HepG2 (cell line): Measurements from ENCODE around the gene TOMM20. TPM values are rescaled to one million over a fixed set of nuclear protein-coding genes. Genes with fewer than 3 reads are reported as not detected.

Source experiments
- ATRX ChIP-seq: sonication (generic); formaldehyde crosslinking; IDR thresholded peaks from 2 replicates; pipeline ENCODE4 v1.4.0; 2020; ENCODE audit warnings: missing genetic modification reagents, borderline replicate concordance
- ELF4 ChIP-seq: sonication (generic); formaldehyde crosslinking; IDR thresholded peaks from 2 replicates; pipeline ENCODE4 v1.5.0; 2020; ENCODE audit warnings: missing genetic modification reagents, mild to moderate bottlenecking, moderate library complexity, borderline replicate concordance
- IKZF4 ChIP-seq: sonication (generic); formaldehyde crosslinking; IDR thresholded peaks from 2 replicates; pipeline ENCODE4 v1.5.1; 2020; ENCODE audit warnings: borderline replicate concordance, mild to moderate bottlenecking, low read depth, missing genetic modification reagents; ENCODE audit errors: not compliant biosample characterization
- MAFK ChIP-seq, 2 experiments: IDR thresholded peaks in 1 of 2; conservative IDR thresholded peaks in 1 of 2; 2 replicates each; pipeline ENCODE4 v1.6.1; 2011; ENCODE audit warnings: improper control_type of control experiment in 2 of 2, low read length in 2 of 2
- MED13 ChIP-seq: sonication (generic); formaldehyde crosslinking; IDR thresholded peaks from 2 replicates; pipeline ENCODE4 v1.5.0; 2020; ENCODE audit warnings: missing genetic modification reagents
- MTA1 ChIP-seq: sonication (generic); formaldehyde crosslinking; IDR thresholded peaks from 2 replicates; pipeline ENCODE4 v1.4.0; 2020; ENCODE audit warnings: missing genetic modification reagents, mild to moderate bottlenecking, borderline replicate concordance
- MYNN ChIP-seq: sonication (generic); formaldehyde crosslinking; IDR thresholded peaks from 2 replicates; pipeline ENCODE4 v1.4.0; 2020; ENCODE audit warnings: mild to moderate bottlenecking, low read depth, missing genetic modification reagents
- NCOR1 ChIP-seq: fragments of 200-600 bp; sonication (generic); IDR thresholded peaks from 2 replicates; pipeline ENCODE4 v1.7.0; 2017; ENCODE audit warnings: antibody characterized with exemption, low read length, borderline replicate concordance
- NFATC3 ChIP-seq: sonication (generic); formaldehyde crosslinking; IDR thresholded peaks from 2 replicates; pipeline ENCODE4 v1.5.1; 2020; ENCODE audit warnings: mild to moderate bottlenecking, missing genetic modification reagents
- PRPF4 ChIP-seq: fragments of 200-400 bp; formaldehyde crosslinking; IDR thresholded peaks from 2 replicates; pipeline ENCODE4 v1.6.1; 2016; ENCODE audit warnings: low read length, low read depth; ENCODE audit not compliant: poor library complexity, severe bottlenecking
- RBAK ChIP-seq: sonication (generic); formaldehyde crosslinking; IDR thresholded peaks from 2 replicates; pipeline ENCODE4 v1.5.1; 2020; ENCODE audit warnings: mild to moderate bottlenecking, missing genetic modification reagents
- USF2 ChIP-seq, 2 experiments: sonication (generic) in 1 of 2; formaldehyde crosslinking in 1 of 2; IDR thresholded peaks; 2 replicates each; pipeline versions ENCODE4 v1.5.1 to v1.6.1; 2011 to 2020; ENCODE audit warnings: borderline replicate concordance in 1 of 2, low read depth in 1 of 2, low read length in 1 of 2, mild to moderate bottlenecking in 1 of 2, missing genetic modification reagents in 1 of 2, moderate library complexity in 1 of 2
- ZBTB46 ChIP-seq: sonication (generic); formaldehyde crosslinking; IDR thresholded peaks from 2 replicates; pipeline ENCODE4 v1.4.0; 2020; ENCODE audit warnings: mild to moderate bottlenecking, missing genetic modification reagents, borderline replicate concordance
- ZFP37 ChIP-seq: sonication (generic); formaldehyde crosslinking; IDR thresholded peaks from 2 replicates; pipeline ENCODE4 v1.4.0; 2020; ENCODE audit warnings: missing genetic modification reagents, borderline replicate concordance
- ZNF230 ChIP-seq: sonication (generic); formaldehyde crosslinking; IDR thresholded peaks from 2 replicates; pipeline ENCODE4 v1.4.0; 2020; ENCODE audit warnings: mild to moderate bottlenecking, missing genetic modification reagents
- ZNF768 ChIP-seq: sonication (generic); formaldehyde crosslinking; IDR thresholded peaks from 2 replicates; pipeline ENCODE4 v1.4.0; 2020; ENCODE audit warnings: missing genetic modification reagents
- ZNF891 ChIP-seq: sonication (generic); formaldehyde crosslinking; IDR thresholded peaks from 2 replicates; pipeline ENCODE4 v1.5.0; 2020; ENCODE audit warnings: mild to moderate bottlenecking, missing genetic modification reagents
- polyA plus RNA-seq, 8 experiments: library from polyadenylated mRNA; depleted of rRNA in 3 of 8; stranded (reverse) in 7 of 8; unstranded in 1 of 8; fragments of >200 nt; fragmentation: Illumina TruSeq in 4 of 8; extraction: Trizol in 4 of 8; gene quantifications; 2 replicates each; pipeline versions ENCODE4 v1.2.1 to v1.2.3, GENCODE V29; 2011 to 2016; ENCODE audit warnings: low read depth in 4 of 8, missing spikeins in 1 of 8, mixed read lengths in 1 of 8; ENCODE audit not compliant: insufficient read depth in 1 of 8
- total RNA-seq, 5 experiments: library from RNA; depleted of rRNA; stranded (reverse); fragments of >200 nt; fragmentation: Illumina TruSeq; extraction: Trizol; gene quantifications; 2 replicates each; pipeline ENCODE4 v1.2.3, GENCODE V29; 2016; ENCODE audit warnings: low read depth in 1 of 5
- TF ChIP-seq, protein P1 (sequence below): sonication (generic); formaldehyde crosslinking; IDR thresholded peaks from 2 replicates; pipeline ENCODE4 v1.8.0; 2022; ENCODE audit warnings: missing genetic modification reagents, mild to moderate bottlenecking, inconsistent platforms, borderline replicate concordance
- TF ChIP-seq, protein P2 (sequence below): sonication (generic); formaldehyde crosslinking; IDR thresholded peaks from 2 replicates; pipeline ENCODE4 v1.5.0; 2020; ENCODE audit warnings: missing genetic modification reagents
- TF ChIP-seq, protein P3 (sequence below): fragments of 450-650 bp; IDR thresholded peaks from 2 replicates; pipeline ENCODE4 v1.6.1; 2017; ENCODE audit warnings: mild to moderate bottlenecking

Gene TOMM20
- total and polyA plus RNA-seq, 2 of the 13 experiments (the other 11 are each of a cell fraction or from before 2014, with no cell fraction given) = 153 to 376 TPM

DNA sequence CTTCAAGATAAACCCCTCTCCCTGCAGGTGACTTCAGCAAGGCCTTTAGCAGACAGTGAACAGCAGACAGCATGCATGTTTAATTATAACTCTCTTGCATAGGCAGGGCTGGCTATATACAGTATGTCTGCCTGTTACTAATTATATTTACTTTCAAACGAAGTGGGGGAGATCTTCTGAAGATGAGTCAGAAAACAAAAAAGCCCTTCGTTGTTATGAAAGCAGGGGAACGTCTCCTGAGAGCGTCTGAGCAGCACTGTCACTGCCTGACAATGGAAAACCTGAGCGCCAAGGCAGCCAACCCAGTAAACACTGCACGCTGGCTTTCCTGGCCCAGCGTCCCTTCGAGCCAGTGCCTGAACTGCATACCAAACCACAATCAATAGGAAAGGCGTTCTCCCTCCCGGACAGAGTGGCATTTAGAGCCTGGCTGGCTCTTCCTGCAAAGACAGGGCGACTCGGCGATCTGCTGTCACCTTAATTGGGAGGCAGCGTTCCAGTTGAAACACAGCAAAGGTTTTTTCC, 54.1 kb downstream of the TOMM20 start (continued):
- no peak for TF ChIP-seq ATRX (CRISPR knock-in tag)
- TF ChIP-seq, protein P1, sequence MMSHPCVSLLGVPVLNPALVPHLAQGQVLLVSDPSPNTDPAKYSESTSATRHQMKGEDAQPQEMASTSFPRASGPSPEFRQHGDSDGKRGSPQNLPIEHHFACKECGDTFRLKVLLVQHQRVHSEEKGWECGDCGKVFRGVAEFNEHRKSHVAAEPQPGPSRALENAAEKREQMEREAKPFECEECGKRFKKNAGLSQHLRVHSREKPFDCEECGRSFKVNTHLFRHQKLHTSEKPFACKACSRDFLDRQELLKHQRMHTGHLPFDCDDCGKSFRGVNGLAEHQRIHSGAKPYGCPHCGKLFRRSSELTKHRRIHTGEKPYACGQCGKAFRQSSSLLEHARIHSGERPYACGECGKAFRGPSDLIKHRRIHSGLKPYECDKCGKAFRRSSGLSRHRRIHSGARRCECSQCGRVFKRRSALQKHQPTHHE (CRISPR knock-in tag) = no peak
- TF ChIP-seq, protein P2, sequence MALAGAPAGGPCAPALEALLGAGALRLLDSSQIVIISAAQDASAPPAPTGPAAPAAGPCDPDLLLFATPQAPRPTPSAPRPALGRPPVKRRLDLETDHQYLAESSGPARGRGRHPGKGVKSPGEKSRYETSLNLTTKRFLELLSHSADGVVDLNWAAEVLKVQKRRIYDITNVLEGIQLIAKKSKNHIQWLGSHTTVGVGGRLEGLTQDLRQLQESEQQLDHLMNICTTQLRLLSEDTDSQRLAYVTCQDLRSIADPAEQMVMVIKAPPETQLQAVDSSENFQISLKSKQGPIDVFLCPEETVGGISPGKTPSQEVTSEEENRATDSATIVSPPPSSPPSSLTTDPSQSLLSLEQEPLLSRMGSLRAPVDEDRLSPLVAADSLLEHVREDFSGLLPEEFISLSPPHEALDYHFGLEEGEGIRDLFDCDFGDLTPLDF (CRISPR knock-in tag) = no peak
- no peak for TF ChIP-seq RBAK
- no peak for TF ChIP-seq MYNN (CRISPR knock-in tag)
- no peak for TF ChIP-seq MAFK (conservative IDR thresholded peaks at IDR 0.05 in 1 of 2, IDR thresholded peaks at IDR 0.05 in 1 of 2; ENCODE audit: low read length in 2 of 2)
- TF ChIP-seq ZNF768 (CRISPR knock-in tag) = no peak
- TF ChIP-seq ZNF230 = no peak
- TF ChIP-seq IKZF4 (CRISPR knock-in tag) = no peak
- no peak for TF ChIP-seq ELF4 (CRISPR knock-in tag)
- TF ChIP-seq PRPF4 = no peak
- TF ChIP-seq, protein P3, sequence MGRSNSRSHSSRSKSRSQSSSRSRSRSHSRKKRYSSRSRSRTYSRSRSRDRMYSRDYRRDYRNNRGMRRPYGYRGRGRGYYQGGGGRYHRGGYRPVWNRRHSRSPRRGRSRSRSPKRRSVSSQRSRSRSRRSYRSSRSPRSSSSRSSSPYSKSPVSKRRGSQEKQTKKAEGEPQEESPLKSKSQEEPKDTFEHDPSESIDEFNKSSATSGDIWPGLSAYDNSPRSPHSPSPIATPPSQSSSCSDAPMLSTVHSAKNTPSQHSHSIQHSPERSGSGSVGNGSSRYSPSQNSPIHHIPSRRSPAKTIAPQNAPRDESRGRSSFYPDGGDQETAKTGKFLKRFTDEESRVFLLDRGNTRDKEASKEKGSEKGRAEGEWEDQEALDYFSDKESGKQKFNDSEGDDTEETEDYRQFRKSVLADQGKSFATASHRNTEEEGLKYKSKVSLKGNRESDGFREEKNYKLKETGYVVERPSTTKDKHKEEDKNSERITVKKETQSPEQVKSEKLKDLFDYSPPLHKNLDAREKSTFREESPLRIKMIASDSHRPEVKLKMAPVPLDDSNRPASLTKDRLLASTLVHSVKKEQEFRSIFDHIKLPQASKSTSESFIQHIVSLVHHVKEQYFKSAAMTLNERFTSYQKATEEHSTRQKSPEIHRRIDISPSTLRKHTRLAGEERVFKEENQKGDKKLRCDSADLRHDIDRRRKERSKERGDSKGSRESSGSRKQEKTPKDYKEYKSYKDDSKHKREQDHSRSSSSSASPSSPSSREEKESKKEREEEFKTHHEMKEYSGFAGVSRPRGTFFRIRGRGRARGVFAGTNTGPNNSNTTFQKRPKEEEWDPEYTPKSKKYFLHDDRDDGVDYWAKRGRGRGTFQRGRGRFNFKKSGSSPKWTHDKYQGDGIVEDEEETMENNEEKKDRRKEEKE = no peak
- TF ChIP-seq MTA1 (CRISPR knock-in tag) = no peak
- no peak for TF ChIP-seq ZBTB46
- TF ChIP-seq ZFP37 (CRISPR knock-in tag) = peak; percentile 51; the same call in 1 of the 2 replicates
- TF ChIP-seq ZNF891 (CRISPR knock-in tag) = peak; percentile 16; the same call in 1 of the 2 replicates
- TF ChIP-seq NCOR1 = peak; percentile 19; the same call in 1 of the 2 replicates
- no peak for TF ChIP-seq USF2 (IDR thresholded peaks at IDR 0.05; ENCODE audit: low read depth, low read length)
- TF ChIP-seq USF2 (CRISPR knock-in tag; IDR thresholded peaks at IDR 0.05; ENCODE audit: borderline replicate concordance) = no peak
- TF ChIP-seq NFATC3 (CRISPR knock-in tag) = no peak
- TF ChIP-seq MED13 (CRISPR knock-in tag) = no peak
